D721Med (cell line): ENCODE measurements around the gene TOR1AIP2.

Source experiments
- DNase-seq: peaks from one replicate; pipeline ENCODE4 v3.0.0; 2011; ENCODE audit warnings: low spot score; ENCODE audit not compliant: insufficient read length
- FAIRE-seq: peaks from 2 replicates; lab custom pipeline; 2011; peaks lifted over from hg19 to GRCh38; lab: Jason Lieb, UNC
- CTCF ChIP-seq: IDR thresholded peaks from 2 replicates; pipeline ENCODE4 v1.5.1; 2012; ENCODE audit warnings: mild to moderate bottlenecking, control low read depth; ENCODE audit not compliant: insufficient read depth; ENCODE audit errors: missing control alignments

TOR1AIP2 gene

GRCh38 chr1:179825206-179825605 lies 52.4 kb downstream of the TOR1AIP2 start:
- DNase-seq (no peak), FAIRE-seq (no peak)
- TF ChIP-seq CTCF: no peak

GRCh38 chr1:179824265-179824664 lies 53.3 kb downstream of the TOR1AIP2 start:
- no peak for TF ChIP-seq CTCF
- no peak for FAIRE-seq
- no peak for DNase-seq

GRCh38 chr1:179823693-179824092 lies 53.9 kb downstream of the TOR1AIP2 start:
- no peak for TF ChIP-seq CTCF
- DNase-seq (no peak), FAIRE-seq (no peak)

GRCh38 chr1:179822065-179822464 lies 55.5 kb downstream of the TOR1AIP2 start:
- FAIRE-seq: no peak
- no peak for TF ChIP-seq CTCF

GRCh38 chr1:179821524-179821923 lies 56.1 kb downstream of the TOR1AIP2 start:
- TF ChIP-seq CTCF: no peak
- DNase-seq: no peak
- no peak for FAIRE-seq

More at GRCh38 chr1:179822065-179822464, 55.5 kb downstream of the TOR1AIP2 start:
- no peak for DNase-seq

GRCh38 chr1:179820226-179820970 lies 57.2 kb downstream of the TOR1AIP2 start:
- no peak for FAIRE-seq
- DNase-seq: no peak
- no peak for TF ChIP-seq CTCF

GRCh38 chr1:179818743-179819173 lies 58.8 kb downstream of the TOR1AIP2 start:
- no peak for TF ChIP-seq CTCF
- FAIRE-seq (no peak), DNase-seq (no peak)
